Spinal cord (tissue), 10 donors: ENCODE data around the gene STXBP6. TPM values are rescaled to one million over a fixed set of nuclear protein-coding genes. Genes with fewer than 3 reads are reported as not detected.

Experiments used
- DNase-seq, 6 donors: peaks; one replicate each; pipeline versions ENCODE4 v3.0.0 to v3.0.0-alpha.2; 2013 to 2015; ENCODE audit warnings: low spot score in 6 of 6, low read depth in 4 of 6
- H3K27ac ChIP-seq: one replicate; pipeline ENCODE4 v1.5.1; 2013; ENCODE audit warnings: low read depth, low read length, control low read depth
- H3K27me3 ChIP-seq: one replicate; pipeline ENCODE4 v1.6.1; 2013; ENCODE audit warnings: low read length; ENCODE audit not compliant: control insufficient read depth, insufficient read depth
- H3K36me3 ChIP-seq: one replicate; pipeline ENCODE4 v1.6.1; 2013; ENCODE audit warnings: low read length; ENCODE audit not compliant: control insufficient read depth, insufficient read depth
- H3K4me1 ChIP-seq: one replicate; pipeline ENCODE4 v1.6.1; 2013; ENCODE audit warnings: low read length; ENCODE audit not compliant: control insufficient read depth, insufficient read depth
- H3K4me3 ChIP-seq: one replicate; pipeline ENCODE4 v1.5.1; 2013; ENCODE audit warnings: low read depth, low read length, control low read depth
- H3K9me3 ChIP-seq: one replicate; pipeline ENCODE4 v1.6.1; 2013; ENCODE audit warnings: low read length; ENCODE audit not compliant: control insufficient read depth, insufficient read depth
- WGBS: methylation state at CpG from one replicate; pipeline ENCODE4 v1.1.5; 2013; ENCODE audit warnings: missing lambda C conversion rate; ENCODE audit not compliant: insufficient coverage; 5-methylcytosine and 5-hydroxymethylcytosine counted together
- polyA plus RNA-seq, 2 donors: library from polyadenylated mRNA; unstranded; fragments of 120-200 nt; gene quantifications; one replicate each; pipeline ENCODE4 v1.2.1, GENCODE V29; 2013; ENCODE audit not compliant: insufficient read length in 2 of 2
- total RNA-seq, 2 donors: library from RNA; depleted of rRNA in 1 of 2; stranded (reverse); fragments of 120-200 nt in 1 of 2; fragments of >200 nt in 1 of 2; gene quantifications; one replicate each; pipeline versions ENCODE4 v1.2.3 to v1.2.4, GENCODE V29; 2013 to 2014
- donor health status: healthy.

STXBP6 gene
- total and polyA plus RNA-seq, 4 donors = 24.5 to 49.3 (median 36.9) TPM

GRCh38 chr14:24920265-24921075 is 129.5 kb downstream of the STXBP6 start:
- peak overlapping the region; percentile 8 for H3K27ac ChIP-seq
- no peaks in the 10 kb centered on the region for H3K27me3 ChIP-seq
- no CpG with 5 or more reads among the region's 4 CpGs for WGBS
- no peak overlapping the region for H3K4me3 ChIP-seq
- no peaks in the 10 kb centered on the region for H3K9me3 ChIP-seq
- H3K36me3 ChIP-seq = no peaks in the 10 kb centered on the region
- no peaks in the 10 kb centered on the region for H3K4me1 ChIP-seq
- no peak for DNase-seq

DNA sequence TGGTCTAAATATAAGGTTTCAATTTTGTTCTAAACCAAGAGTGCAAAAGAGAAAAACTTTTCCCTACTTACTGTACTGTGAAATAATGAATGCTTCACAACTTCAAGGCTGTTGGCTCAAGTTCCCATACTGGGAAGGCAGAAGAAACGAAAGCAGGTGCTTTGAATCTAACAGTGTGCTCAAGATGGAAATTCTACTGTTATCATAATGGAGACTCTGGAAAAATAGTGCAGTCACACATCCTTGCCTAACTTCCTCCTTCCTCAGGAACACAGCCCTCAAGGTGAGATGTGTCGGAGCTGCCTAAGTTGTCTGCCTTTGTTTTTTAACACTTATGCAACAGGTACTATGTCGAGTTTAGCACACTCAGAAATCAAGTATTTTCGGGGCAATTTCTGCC is 131.1 kb downstream of the STXBP6 start:
- Histone ChIP-seq H3K27ac (no peak overlapping the region), H3K9me3 (no peaks in the 10 kb centered on the region), H3K27me3 (no peaks in the 10 kb centered on the region), H3K36me3 (no peaks in the 10 kb centered on the region), H3K4me1 (no peaks in the 10 kb centered on the region), H3K4me3 (no peak overlapping the region)
- DNase-seq = no peak
- WGBS = 60% methylated on average over 1 of the region's 4 CpGs

GRCh38 chr14:24915958-24916595 is 133.9 kb downstream of the STXBP6 start:
- H3K36me3 ChIP-seq = no peaks in the 10 kb centered on the region
- no peak overlapping the region for H3K27ac ChIP-seq
- no CpG with 5 or more reads among the region's 2 CpGs for WGBS
- no peaks in the 10 kb centered on the region for H3K4me1 ChIP-seq
- no peaks in the 10 kb centered on the region for H3K27me3 ChIP-seq
- H3K9me3 ChIP-seq = no peaks in the 10 kb centered on the region
- no peak for DNase-seq
- no peak overlapping the region for H3K4me3 ChIP-seq

DNA sequence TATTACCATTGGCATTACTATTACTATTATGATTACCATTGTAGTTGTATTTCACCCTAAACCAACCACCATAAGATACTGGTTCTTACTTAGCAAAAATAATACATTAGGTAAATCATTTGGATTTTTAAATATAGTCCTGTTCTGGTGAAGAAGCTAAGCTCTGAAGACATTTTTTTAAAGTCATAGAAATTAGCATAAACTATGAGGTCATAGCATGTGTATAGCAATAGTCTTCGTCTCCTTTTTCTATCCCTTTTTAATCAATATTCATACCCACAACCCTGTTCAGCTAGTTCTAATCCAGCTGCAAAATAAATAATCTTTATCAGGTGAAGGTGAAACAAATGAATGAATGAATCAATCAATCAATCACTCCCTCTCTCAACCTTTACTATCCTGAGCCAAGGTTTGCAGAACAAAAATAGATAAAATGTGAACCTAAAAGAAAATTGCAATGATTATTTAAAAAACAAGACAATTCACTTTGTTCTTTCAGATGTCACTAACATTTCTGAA is 134.5 kb downstream of the STXBP6 start:
- WGBS = no CpG with 5 or more reads among the region's 1 CpG
- no peak for DNase-seq
- Histone ChIP-seq H3K4me3 (no peak overlapping the region), H3K9me3 (no peaks in the 10 kb centered on the region), H3K27ac (no peak overlapping the region), H3K27me3 (no peaks in the 10 kb centered on the region), H3K36me3 (no peaks in the 10 kb centered on the region), H3K4me1 (no peaks in the 10 kb centered on the region)

GRCh38 chr14:24913746-24914145 is 136.2 kb downstream of the STXBP6 start:
- DNase-seq = peak in 1 of 6 donors; percentile 49
- no peaks in the 10 kb centered on the region for H3K27me3 ChIP-seq
- H3K4me1 ChIP-seq = no peaks in the 10 kb centered on the region
- H3K36me3 ChIP-seq = no peaks in the 10 kb centered on the region
- no peak overlapping the region for H3K27ac ChIP-seq
- WGBS = no CpG with 5 or more reads among the region's 1 CpG
- H3K9me3 ChIP-seq = no peaks in the 10 kb centered on the region
- no peak overlapping the region for H3K4me3 ChIP-seq

GRCh38 chr14:24913021-24913420 is 136.9 kb downstream of the STXBP6 start:
- no peaks in the 10 kb centered on the region for H3K9me3 ChIP-seq
- no peaks in the 10 kb centered on the region for H3K36me3 ChIP-seq
- no peak overlapping the region for H3K4me3 ChIP-seq
- H3K4me1 ChIP-seq = no peaks in the 10 kb centered on the region
- DNase-seq = no peak
- WGBS = no CpG with 5 or more reads among the region's 1 CpG
- no peak overlapping the region for H3K27ac ChIP-seq
- H3K27me3 ChIP-seq = no peaks in the 10 kb centered on the region

DNA sequence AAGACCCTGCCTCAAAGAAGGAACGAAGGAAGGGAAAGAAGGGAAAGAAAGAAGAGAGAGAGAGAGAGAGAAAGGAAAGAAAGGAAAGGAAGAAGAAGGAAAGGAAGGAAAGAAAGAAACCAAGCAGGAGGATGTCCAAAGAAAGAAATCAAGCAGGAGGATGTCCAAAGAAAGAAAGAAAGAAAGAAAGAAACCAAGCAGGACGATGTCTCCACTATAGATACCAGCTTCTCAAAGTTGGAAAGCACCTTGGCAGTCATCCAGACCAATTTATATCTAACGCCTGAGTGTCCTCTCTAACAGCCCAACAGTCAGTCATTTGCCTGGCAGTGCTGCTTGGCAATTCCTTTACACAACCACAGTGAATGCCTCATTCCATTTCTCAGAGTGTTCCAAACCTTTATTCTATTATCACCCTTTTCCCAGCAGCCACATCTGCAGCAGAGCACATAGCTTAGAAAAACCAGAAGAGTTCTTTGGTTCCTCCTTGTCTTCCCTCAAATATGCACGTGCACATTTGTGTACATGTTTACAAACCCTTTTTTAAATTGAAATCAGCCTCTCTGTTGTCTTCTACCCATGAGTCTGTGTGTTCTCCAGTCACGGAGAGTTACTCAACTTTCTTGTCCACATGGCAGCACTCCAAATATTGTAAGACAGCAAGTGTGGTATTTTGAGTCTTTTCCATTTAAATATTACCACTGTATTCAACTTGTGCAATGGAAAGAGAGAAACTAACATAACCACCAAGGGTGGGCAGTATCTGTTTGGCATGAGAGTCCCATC is 138.4 kb downstream of the STXBP6 start:
- 36% methylated on average over 2 of the region's 5 CpGs for WGBS
- H3K9me3 ChIP-seq = no peaks in the 10 kb centered on the region
- H3K4me3 ChIP-seq = no peak overlapping the region
- no peaks in the 10 kb centered on the region for H3K4me1 ChIP-seq
- H3K27me3 ChIP-seq = no peaks in the 10 kb centered on the region
- peak in 3 of 6 donors; percentile 14 to 68 (median 41) for DNase-seq
- no peak overlapping the region for H3K27ac ChIP-seq
- H3K36me3 ChIP-seq = no peaks in the 10 kb centered on the region

- no peaks in the 10 kb centered on the region for H3K36me3 ChIP-seq
- no peak for DNase-seq
- WGBS = 100% methylated on average over 1 of the region's 3 CpGs
- H3K27me3 ChIP-seq = no peaks in the 10 kb centered on the region
- no peak overlapping the region for H3K4me3 ChIP-seq
- no peaks in the 10 kb centered on the region for H3K4me1 ChIP-seq
- no peaks in the 10 kb centered on the region for H3K9me3 ChIP-seq
- H3K27ac ChIP-seq = no peak overlapping the region
Measured at GRCh38 chr14:24910408-24910986, 139.4 kb downstream of the STXBP6 start.

DNA sequence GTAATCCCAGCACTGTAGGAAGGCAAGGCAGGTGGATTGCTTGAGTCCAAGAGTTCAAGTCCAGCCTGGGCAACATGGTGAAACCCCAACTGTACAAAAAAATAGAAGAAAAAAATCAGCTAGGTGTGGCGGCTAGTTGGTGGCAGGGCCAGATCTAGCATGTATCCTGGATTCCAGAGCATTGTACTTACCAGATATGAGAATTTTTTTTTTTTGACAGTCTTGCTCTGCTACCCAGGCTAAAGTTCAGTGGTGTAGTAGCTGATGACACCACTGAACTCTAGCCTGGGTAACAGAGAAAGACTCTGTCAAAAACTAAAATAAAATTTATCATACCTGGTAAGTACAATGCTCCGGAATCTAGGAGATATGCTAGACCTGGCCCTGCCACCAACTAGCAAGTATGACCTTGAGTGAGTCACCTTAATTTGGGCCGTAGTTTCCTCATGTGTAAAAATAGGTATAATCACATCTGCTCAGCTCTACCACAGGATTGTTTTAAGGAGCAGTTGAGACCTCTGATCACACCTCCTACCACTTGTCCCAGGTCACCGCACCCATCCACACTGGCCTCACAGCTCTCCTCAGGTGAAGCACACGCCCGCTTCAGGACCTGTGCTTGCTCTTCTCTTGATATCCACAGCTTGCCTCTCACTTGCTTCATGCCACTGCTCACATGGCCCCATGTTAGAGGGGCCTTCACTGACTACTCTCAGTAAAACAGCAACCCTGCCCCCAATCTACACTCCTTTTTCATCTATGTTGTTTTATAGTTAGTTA is 140.2 kb downstream of the STXBP6 start:
- H3K27me3 ChIP-seq = no peaks in the 10 kb centered on the region
- WGBS = 95% methylated on average over 4 of the region's 6 CpGs
- DNase-seq = no peak
- H3K36me3 ChIP-seq = no peaks in the 10 kb centered on the region
- H3K4me3 ChIP-seq = no peak overlapping the region
- no peaks in the 10 kb centered on the region for H3K9me3 ChIP-seq
- no peaks in the 10 kb centered on the region for H3K4me1 ChIP-seq
- no peak overlapping the region for H3K27ac ChIP-seq
